ENCODE measurements around the gene UTP18. TPM values are rescaled to one million over a fixed set of nuclear protein-coding genes. Genes with fewer than 3 reads are reported as not detected.

UTP18 gene
- total and polyA plus RNA-seq, 2 of the 8 experiments (the other 6 are each of a cell fraction or from before 2014, with no cell fraction given): 17.9 to 85.7 TPM

DNA sequence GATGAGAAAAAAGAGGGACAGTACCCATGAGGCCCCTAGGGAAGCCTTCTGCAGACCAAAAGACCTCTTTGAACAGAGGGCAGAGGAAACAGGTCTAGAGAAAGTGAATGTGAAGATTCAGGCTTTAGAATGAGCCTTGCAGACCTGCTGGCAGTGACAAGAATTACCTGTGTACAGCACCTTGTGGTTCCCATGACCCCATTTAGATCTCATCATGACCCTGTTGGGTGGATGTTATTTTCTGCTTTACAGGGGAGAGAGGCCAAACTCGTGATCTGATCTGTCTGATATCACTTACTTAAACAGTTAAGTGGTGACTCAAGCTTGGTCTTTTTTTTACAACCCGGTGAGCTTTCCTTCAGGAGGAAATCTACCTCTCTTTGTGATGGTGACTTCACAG lies 81.9 kb downstream of the UTP18 start (continued):
- TF ChIP-seq SIN3A (conservative IDR thresholded peaks at IDR 0.05 in 1 of 2, IDR thresholded peaks at IDR 0.05 in 1 of 2; ENCODE audit: low read depth in 1 of 2, low read length in 2 of 2): no peak
